GM23338 (cell line): Measurements from ENCODE around the gene RHOV. TPM values are rescaled to one million over a fixed set of nuclear protein-coding genes. Genes with fewer than 3 reads are reported as not detected.

Experiments used
- ATAC-seq: fragments of 200-7000 bp; cut with Tn5 transposase; 3 replicates; pipeline ENCODE4 v1.9.1; 2020
- DNase-seq: peaks from one replicate; pipeline ENCODE4 v3.0.0-alpha.2; 2015; ENCODE audit warnings: low spot score
- H2AFZ ChIP-seq: fragments of 200-600 bp; sonication (generic); 2 replicates; pipeline ENCODE4 v1.8.0; 2016; ENCODE audit warnings: antibody characterized with exemption, mild to moderate bottlenecking, moderate library complexity
- H3F3A ChIP-seq: fragments of 200-600 bp; sonication (generic); replicated peaks from 2 replicates; pipeline ENCODE4 v1.8.0; 2017; ENCODE audit warnings: antibody characterized with exemption, mixed run types, low read depth
- H3K27ac ChIP-seq: fragments of 200-600 bp; sonication (generic); 2 replicates; pipeline ENCODE4 v1.6.1; 2016; ENCODE audit warnings: low read depth
- H3K27me3 ChIP-seq: fragments of 200-600 bp; sonication (generic); 2 replicates; pipeline ENCODE4 v1.8.0; 2016; ENCODE audit warnings: mild to moderate bottlenecking, mixed run types, moderate library complexity; ENCODE audit not compliant: insufficient read depth
- H3K36me3 ChIP-seq: fragments of 200-600 bp; sonication (generic); 2 replicates; pipeline ENCODE4 v1.8.0; 2016; ENCODE audit warnings: mild to moderate bottlenecking; ENCODE audit not compliant: insufficient read depth
- H3K4me1 ChIP-seq: fragments of 200-600 bp; sonication (generic); 2 replicates; pipeline ENCODE4 v1.8.0; 2016; ENCODE audit warnings: mild to moderate bottlenecking, moderate library complexity; ENCODE audit not compliant: insufficient read depth
- H3K4me2 ChIP-seq: fragments of 200-600 bp; sonication (generic); 2 replicates; pipeline ENCODE4 v1.7.1; 2017; ENCODE audit warnings: mixed run types
- H3K4me3 ChIP-seq: fragments of 200-600 bp; sonication (generic); 2 replicates; pipeline ENCODE4 v1.6.1; 2016; ENCODE audit warnings: mixed run types
- H3K79me2 ChIP-seq: fragments of 200-600 bp; sonication (generic); replicated peaks from 2 replicates; pipeline ENCODE4 v1.8.0; 2017; ENCODE audit warnings: mild to moderate bottlenecking; ENCODE audit not compliant: insufficient read depth
- H3K9me2 ChIP-seq: fragments of 200-600 bp; sonication (generic); 2 replicates; pipeline ENCODE4 v1.8.0; 2017; ENCODE audit not compliant: insufficient read depth
- H4K20me1 ChIP-seq: fragments of 200-600 bp; sonication (generic); replicated peaks from 2 replicates; pipeline ENCODE4 v1.8.0; 2017; ENCODE audit warnings: mild to moderate bottlenecking; ENCODE audit not compliant: insufficient read depth
- H3K27ac Mint-ChIP-seq: 2 replicates; pipeline ENCODE4 v1.8.0; 2020; ENCODE audit warnings: inconsistent platforms, mild to moderate bottlenecking, moderate library complexity, mixed read lengths
- H3K27me3 Mint-ChIP-seq: 3 replicates; pipeline ENCODE4 v1.8.0; 2022; ENCODE audit warnings: low read depth, mild to moderate bottlenecking, moderate library complexity, mixed read lengths, inconsistent platforms; ENCODE audit not compliant: insufficient read depth, poor library complexity
- H3K36me3 Mint-ChIP-seq: 3 replicates; pipeline ENCODE4 v1.8.0; 2021; ENCODE audit warnings: low read depth, mild to moderate bottlenecking, inconsistent platforms, moderate library complexity, mixed read lengths
- H3K4me1 Mint-ChIP-seq: 3 replicates; pipeline ENCODE4 v1.8.0; 2020; ENCODE audit warnings: mild to moderate bottlenecking, inconsistent platforms, mixed read lengths
- H3K4me3 Mint-ChIP-seq: 3 replicates; pipeline ENCODE4 v1.8.0; 2021; ENCODE audit warnings: moderate library complexity, mild to moderate bottlenecking, inconsistent platforms, mixed read lengths
- H3K9me3 Mint-ChIP-seq: 3 replicates; pipeline ENCODE4 v1.8.0; 2020; ENCODE audit warnings: moderate library complexity, mild to moderate bottlenecking, inconsistent platforms, mixed read lengths
- CREB1 ChIP-seq: fragments of 250-450 bp; sonication (Bioruptor Pico); IDR thresholded peaks from 2 replicates; pipeline ENCODE4 v1.5.0; 2020; ENCODE audit warnings: low read depth, mild to moderate bottlenecking, moderate library complexity
- EZH2phosphoT487 ChIP-seq: fragments of 200-600 bp; sonication (generic); IDR thresholded peaks from one replicate; pipeline ENCODE4 v1.8.1; 2018; ENCODE audit warnings: antibody characterized with exemption; ENCODE audit not compliant: unreplicated experiment
- JUNB ChIP-seq: IDR thresholded peaks from one replicate; pipeline ENCODE4 v1.6.1; 2016; ENCODE audit warnings: antibody characterized with exemption; ENCODE audit not compliant: unreplicated experiment
- POLR2AphosphoS5 ChIP-seq: IDR thresholded peaks from 2 replicates; pipeline ENCODE4 v1.6.1; 2016; ENCODE audit warnings: antibody characterized with exemption, low read depth
- STAT1 ChIP-seq: IDR thresholded peaks from one replicate; pipeline ENCODE4 v1.6.1; 2016; ENCODE audit warnings: antibody characterized with exemption; ENCODE audit not compliant: unreplicated experiment
- ZNF114 ChIP-seq: fragments of 250-450 bp; sonication (Bioruptor Pico); IDR thresholded peaks from 2 replicates; pipeline ENCODE4 v1.5.0; 2020; ENCODE audit warnings: mild to moderate bottlenecking, moderate library complexity
- ZNF331 ChIP-seq: fragments of 250-450 bp; sonication (Bioruptor Pico); IDR thresholded peaks from 2 replicates; pipeline ENCODE4 v1.5.0; 2020; ENCODE audit warnings: low read depth, mild to moderate bottlenecking, moderate library complexity
- polyA plus RNA-seq: library from polyadenylated mRNA; unstranded; fragments of >200 nt; fragmentation: Nextera tagmentation; extraction: Ambion mirVana; gene quantifications from 2 replicates; pipeline ENCODE4 v1.2.1, GENCODE V29; 2016
- total RNA-seq: library from RNA; depleted of rRNA; stranded (reverse); fragments of >200 nt; shearing (Covaris generic); gene quantifications from 2 replicates; pipeline ENCODE4 v1.2.3, GENCODE V29; 2014
- TF ChIP-seq, protein P1 (sequence below): IDR thresholded peaks from one replicate; pipeline ENCODE4 v1.6.1; 2018; ENCODE audit warnings: antibody characterized with exemption; ENCODE audit not compliant: unreplicated experiment

RHOV gene
- total and polyA plus RNA-seq, 2 experiments from 2014 or later = 4.4 to 4.7 TPM

DNA sequence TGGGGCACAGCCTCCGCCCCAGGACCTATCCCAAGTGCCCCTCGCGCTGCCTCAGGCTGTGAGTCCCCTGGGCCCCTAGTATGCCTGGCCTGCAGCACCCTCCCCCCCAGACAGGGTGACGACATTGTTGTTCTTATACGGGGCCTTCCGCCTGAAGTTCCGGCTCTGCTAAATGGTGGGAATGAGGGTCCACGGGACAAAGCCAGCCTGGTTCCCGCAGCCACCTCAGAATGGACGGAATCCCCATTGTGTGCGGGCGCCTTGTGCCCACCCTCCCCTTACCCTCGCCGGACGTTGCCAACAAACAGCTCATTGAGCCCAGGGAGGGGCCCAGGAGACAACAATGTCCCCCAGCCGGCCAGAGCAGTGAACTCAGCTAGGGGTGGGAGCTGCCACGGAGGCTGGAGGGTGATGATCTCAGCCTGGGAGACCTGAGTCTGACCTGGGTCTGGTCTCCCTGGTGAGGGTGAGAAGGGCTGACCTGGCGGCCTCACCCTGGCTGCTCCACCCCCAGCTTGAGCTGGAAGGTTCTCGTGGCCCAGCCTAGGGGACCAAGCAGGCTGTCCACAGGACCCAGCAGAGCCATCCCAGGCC, 44.9 kb upstream of the RHOV start:
- Histone ChIP-seq H3K36me3 (no peaks in the 10 kb centered on the region), H4K20me1 (no peaks in the 10 kb centered on the region), H3K27me3 (peaks cover 36% of the 10 kb centered on the region), H3K4me1 (peaks cover 7% of the 10 kb centered on the region; the same call in 1 of the 2 replicates), H2AFZ (no peak overlapping the region), H3K4me3 (no peak overlapping the region), H3F3A (0 out of 2 replicates have a peak, but pooled peaks cover 10% of the 10 kb centered on the region), H3K27ac (no peak overlapping the region), H3K9me2 (no peaks in the 10 kb centered on the region), H3K4me2 (no peak overlapping the region), H3K79me2 (no peaks in the 10 kb centered on the region)
- H3K27ac Mint-ChIP-seq = no peak overlapping the region
- DNase-seq = no peak
- H3K9me3 Mint-ChIP-seq = no peaks in the 10 kb centered on the region
- peaks cover 21% of the 10 kb centered on the region for H3K4me1 Mint-ChIP-seq
- TF ChIP-seq ZNF114 (CRISPR knock-in tag) (no peak), JUNB (no peak), STAT1 (no peak), ZNF331 (CRISPR knock-in tag) (no peak)
- TF ChIP-seq, protein P1, sequence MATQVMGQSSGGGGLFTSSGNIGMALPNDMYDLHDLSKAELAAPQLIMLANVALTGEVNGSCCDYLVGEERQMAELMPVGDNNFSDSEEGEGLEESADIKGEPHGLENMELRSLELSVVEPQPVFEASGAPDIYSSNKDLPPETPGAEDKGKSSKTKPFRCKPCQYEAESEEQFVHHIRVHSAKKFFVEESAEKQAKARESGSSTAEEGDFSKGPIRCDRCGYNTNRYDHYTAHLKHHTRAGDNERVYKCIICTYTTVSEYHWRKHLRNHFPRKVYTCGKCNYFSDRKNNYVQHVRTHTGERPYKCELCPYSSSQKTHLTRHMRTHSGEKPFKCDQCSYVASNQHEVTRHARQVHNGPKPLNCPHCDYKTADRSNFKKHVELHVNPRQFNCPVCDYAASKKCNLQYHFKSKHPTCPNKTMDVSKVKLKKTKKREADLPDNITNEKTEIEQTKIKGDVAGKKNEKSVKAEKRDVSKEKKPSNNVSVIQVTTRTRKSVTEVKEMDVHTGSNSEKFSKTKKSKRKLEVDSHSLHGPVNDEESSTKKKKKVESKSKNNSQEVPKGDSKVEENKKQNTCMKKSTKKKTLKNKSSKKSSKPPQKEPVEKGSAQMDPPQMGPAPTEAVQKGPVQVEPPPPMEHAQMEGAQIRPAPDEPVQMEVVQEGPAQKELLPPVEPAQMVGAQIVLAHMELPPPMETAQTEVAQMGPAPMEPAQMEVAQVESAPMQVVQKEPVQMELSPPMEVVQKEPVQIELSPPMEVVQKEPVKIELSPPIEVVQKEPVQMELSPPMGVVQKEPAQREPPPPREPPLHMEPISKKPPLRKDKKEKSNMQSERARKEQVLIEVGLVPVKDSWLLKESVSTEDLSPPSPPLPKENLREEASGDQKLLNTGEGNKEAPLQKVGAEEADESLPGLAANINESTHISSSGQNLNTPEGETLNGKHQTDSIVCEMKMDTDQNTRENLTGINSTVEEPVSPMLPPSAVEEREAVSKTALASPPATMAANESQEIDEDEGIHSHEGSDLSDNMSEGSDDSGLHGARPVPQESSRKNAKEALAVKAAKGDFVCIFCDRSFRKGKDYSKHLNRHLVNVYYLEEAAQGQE = no peak
- no peak for ATAC-seq
- H3K27me3 Mint-ChIP-seq = peaks cover 44% of the 10 kb centered on the region
- no peaks in the 10 kb centered on the region for H3K36me3 Mint-ChIP-seq
- no peak overlapping the region for H3K4me3 Mint-ChIP-seq

- Histone ChIP-seq H4K20me1 (no peaks in the 10 kb centered on the region), H3K36me3 (no peaks in the 10 kb centered on the region), H3K9me2 (no peaks in the 10 kb centered on the region), H3K27me3 (peaks cover 29% of the 10 kb centered on the region), H3F3A (0 out of 2 replicates have a peak, but pooled peaks cover 10% of the 10 kb centered on the region), H3K27ac (no peak overlapping the region), H3K4me2 (no peak overlapping the region), H3K4me3 (no peak overlapping the region), H3K79me2 (no peaks in the 10 kb centered on the region), H3K4me1 (peaks cover 7% of the 10 kb centered on the region; the same call in 1 of the 2 replicates), H2AFZ (no peak overlapping the region)
- ATAC-seq = no peak
- no peak for TF ChIP-seq ZNF331 (CRISPR knock-in tag)
- no peak for TF ChIP-seq EZH2phosphoT487
- TF ChIP-seq POLR2AphosphoS5 = no peak
- TF ChIP-seq, protein P1 = no peak
- TF ChIP-seq CREB1 (CRISPR knock-in tag) = no peak
- no peak overlapping the region for H3K4me3 Mint-ChIP-seq
- H3K4me1 Mint-ChIP-seq = peaks cover 23% of the 10 kb centered on the region
- no peak overlapping the region for H3K27ac Mint-ChIP-seq
- no peak for DNase-seq
- no peaks in the 10 kb centered on the region for H3K36me3 Mint-ChIP-seq
- no peaks in the 10 kb centered on the region for H3K9me3 Mint-ChIP-seq
- peaks cover 38% of the 10 kb centered on the region for H3K27me3 Mint-ChIP-seq
These were observed 44.2 kb upstream of the RHOV start for GRCh38 chr15:40918146-40918798.
